DMS79 treated with DMSO at 0.1 percent for 48 hours (cell line): ENCODE measurements around the gene MYOC.
A peak's percentile ranks its signal among the peaks of the same experiment; 100 is the strongest.
"Not testable (repeated sequence)": the region's sequence is repeated elsewhere in the genome, so short reads cannot be mapped to it uniquely, and the experiment has no call there.

Source experiments
- DNase-seq: peaks from one replicate; lab custom pipeline; 2025; lab: John Stamatoyannopoulos, UW

The MYOC gene

GRCh38 chr1:171653796-171654195 is 1.3 kb upstream of the MYOC start:
- DNase-seq = no peak

GRCh38 chr1:171646249-171646560 is 6.3 kb downstream of the MYOC start:
- no peak for DNase-seq

GRCh38 chr1:171645553-171646248 is 6.8 kb downstream of the MYOC start:
- DNase-seq = no peak

GRCh38 chr1:171644805-171645483 is 7.5 kb downstream of the MYOC start:
- DNase-seq = peak; percentile 72

- no peak for DNase-seq
Observed at GRCh38 chr1:171643156-171643555, 9.3 kb downstream of the MYOC start.

GRCh38 chr1:171642197-171642596 is 10.3 kb downstream of the MYOC start:
- DNase-seq = no peak

- no peak for DNase-seq
Observed at GRCh38 chr1:171641076-171641864, 11.2 kb downstream of the MYOC start.

GRCh38 chr1:171640225-171640624 is 12.3 kb downstream of the MYOC start:
- DNase-seq = no peak

GRCh38 chr1:171637928-171638576 is 14.4 kb downstream of the MYOC start:
- DNase-seq = no peak

- no peak for DNase-seq
Observed at GRCh38 chr1:171636141-171636540, 16.3 kb downstream of the MYOC start.

GRCh38 chr1:171635661-171636060 is 16.8 kb downstream of the MYOC start:
- DNase-seq = no peak

GRCh38 chr1:171628225-171628624 is 24.3 kb downstream of the MYOC start:
- DNase-seq = no peak

GRCh38 chr1:171627020-171627419 is 25.5 kb downstream of the MYOC start:
- peak; percentile 59 for DNase-seq

- DNase-seq = no peak
Observed at GRCh38 chr1:171625225-171625624, 27.3 kb downstream of the MYOC start.

GRCh38 chr1:171623651-171624331 is 28.7 kb downstream of the MYOC start:
- DNase-seq = no peak

GRCh38 chr1:171622152-171622462 is 30.4 kb downstream of the MYOC start, which contains the start of gene MYOCOS:
MYOCOS (plus strand) TSS chr1:171622243; CDS start chr1:171623884, 1,641 bp downstream.
- DNase-seq = no peak

GRCh38 chr1:171616586-171616985 is 35.9 kb downstream of the MYOC start:
- DNase-seq = no peak

- DNase-seq = not testable (repeated sequence)
Observed at GRCh38 chr1:171615122-171615906, 37.2 kb downstream of the MYOC start.

GRCh38 chr1:171613282-171613681 is 39.2 kb downstream of the MYOC start:
- no peak for DNase-seq

- DNase-seq = no peak
Observed at GRCh38 chr1:171611306-171611705, 41.2 kb downstream of the MYOC start.

GRCh38 chr1:171610385-171610784 is 42.1 kb downstream of the MYOC start:
- peak; percentile 58 for DNase-seq
